Osteocyte (in vitro differentiated cells): ENCODE measurements around the gene BTBD8. TPM values are rescaled to one million over a fixed set of nuclear protein-coding genes. Genes with fewer than 3 reads are reported as not detected.
"Not testable (repeated sequence)": the region's sequence is repeated elsewhere in the genome, so short reads cannot be mapped to it uniquely, and the experiment has no call there.

Experiments
- DNase-seq: peaks from one replicate; pipeline ENCODE4 v3.0.0; 2021; ENCODE audit warnings: mixed read lengths; ENCODE audit not compliant: unreplicated experiment; ENCODE audit errors: extremely low spot score
- H3K27ac Mint-ChIP-seq: one replicate; pipeline ENCODE4 v1.8.0; 2021; ENCODE audit warnings: mild to moderate bottlenecking, mixed read lengths; ENCODE audit not compliant: unreplicated experiment
- H3K27me3 Mint-ChIP-seq: one replicate; pipeline ENCODE4 v1.8.0; 2021; ENCODE audit warnings: mixed read lengths; ENCODE audit not compliant: unreplicated experiment
- H3K36me3 Mint-ChIP-seq: one replicate; pipeline ENCODE4 v1.8.0; 2021; ENCODE audit warnings: mixed read lengths; ENCODE audit not compliant: unreplicated experiment
- H3K4me1 Mint-ChIP-seq: one replicate; pipeline ENCODE4 v1.8.0; 2021; ENCODE audit warnings: mixed read lengths; ENCODE audit not compliant: unreplicated experiment
- H3K4me3 Mint-ChIP-seq: one replicate; pipeline ENCODE4 v1.8.0; 2021; ENCODE audit warnings: mild to moderate bottlenecking, moderate library complexity, mixed read lengths; ENCODE audit not compliant: unreplicated experiment
- H3K9me3 Mint-ChIP-seq: one replicate; pipeline ENCODE4 v1.8.0; 2021; ENCODE audit warnings: mixed read lengths; ENCODE audit not compliant: unreplicated experiment
- CTCF ChIP-seq: fragments of 200-600 bp; sonication (generic); IDR thresholded peaks from 2 replicates; pipeline ENCODE4 v1.5.0; 2021; ENCODE audit warnings: antibody characterized with exemption, mild to moderate bottlenecking, moderate library complexity
- total RNA-seq: library from RNA; stranded (reverse); gene quantifications from 2 replicates; pipeline ENCODE4 v1.2.1, GENCODE V29; 2021

BTBD8 gene
- total RNA-seq, 1 donor from 2014 or later: 2.0 TPM

GRCh38 chr1:92065042-92065441, 15.1 kb upstream of the BTBD8 start:
- Mint-ChIP-seq H3K4me1 (no peaks in the 10 kb centered on the region), H3K4me3 (no peak overlapping the region), H3K27me3 (peaks cover 4% of the 10 kb centered on the region), H3K36me3 (peaks cover 2% of the 10 kb centered on the region), H3K27ac (no peak overlapping the region), H3K9me3 (no peaks in the 10 kb centered on the region)
- TF ChIP-seq CTCF: no peak
- DNase-seq: no peak

- Mint-ChIP-seq H3K4me1 (no peaks in the 10 kb centered on the region), H3K36me3 (peaks cover 2% of the 10 kb centered on the region), H3K27ac (no peak overlapping the region), H3K27me3 (peaks cover 4% of the 10 kb centered on the region), H3K9me3 (no peaks in the 10 kb centered on the region), H3K4me3 (no peak overlapping the region)
- no peak for TF ChIP-seq CTCF
- DNase-seq: no peak
These were observed 13.8 kb upstream of the BTBD8 start for GRCh38 chr1:92066321-92066720.

DNA sequence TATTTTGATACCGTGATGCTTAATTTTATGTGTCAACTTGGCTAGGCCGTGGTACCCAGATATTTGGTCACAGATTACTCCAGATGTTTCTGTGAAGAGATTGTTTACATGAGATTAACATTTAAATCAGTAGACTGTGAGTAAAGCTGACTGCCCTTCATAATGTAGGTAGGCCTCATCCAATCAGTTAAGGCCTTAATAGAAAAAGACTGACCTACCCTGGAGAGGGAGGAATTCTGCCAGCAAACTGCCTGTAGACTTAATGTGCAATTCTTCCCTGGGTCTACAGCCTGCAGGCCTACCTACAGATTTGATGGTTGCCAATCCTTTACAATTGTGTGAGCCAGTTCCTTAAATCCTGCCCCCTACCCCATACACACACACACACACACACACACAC, 9.3 kb upstream of the BTBD8 start:
- Mint-ChIP-seq H3K4me3 (no peak overlapping the region), H3K27me3 (peaks cover 19% of the 10 kb centered on the region), H3K9me3 (no peaks in the 10 kb centered on the region), H3K36me3 (no peaks in the 10 kb centered on the region), H3K4me1 (no peaks in the 10 kb centered on the region), H3K27ac (no peak overlapping the region)
- TF ChIP-seq CTCF: no peak
- no peak for DNase-seq

DNA sequence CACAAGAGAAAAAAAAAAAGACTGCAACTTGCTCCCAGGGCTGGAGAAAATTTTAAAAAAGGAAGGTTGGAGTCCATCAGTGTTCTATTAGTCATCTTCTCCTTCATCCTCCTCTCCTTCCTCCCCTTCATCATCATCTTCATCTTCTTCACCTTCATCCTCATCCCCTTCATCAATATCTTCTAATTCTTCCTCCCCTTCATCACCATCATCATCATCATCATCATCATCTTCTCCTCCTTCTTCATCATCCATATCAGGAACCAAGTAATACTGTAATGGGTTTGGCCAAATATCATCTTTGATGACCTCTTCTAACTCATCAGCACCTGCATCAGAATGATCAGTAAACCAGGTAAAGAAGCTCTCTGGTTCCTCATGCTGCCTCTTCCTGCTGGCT, 5.7 kb upstream of the BTBD8 start:
- H3K36me3 Mint-ChIP-seq, H3K27ac Mint-ChIP-seq, H3K4me3 Mint-ChIP-seq, H3K4me1 Mint-ChIP-seq, H3K9me3 Mint-ChIP-seq, DNase-seq: not testable (repeated sequence)
- peaks cover 19% of the 10 kb centered on the region for H3K27me3 Mint-ChIP-seq

GRCh38 chr1:92075311-92075710, 4.8 kb upstream of the BTBD8 start, which contains the start of gene SETSIP:
Gene SETSIP, minus strand, starts transcription at chr1:92075411. Its CDS starts 0 bp downstream, at chr1:92075411.
- DNase-seq: no peak
- no peak for TF ChIP-seq CTCF
- H3K27ac Mint-ChIP-seq: no peak within 1 kb of the TSS
- H3K36me3 Mint-ChIP-seq: no peaks in the 10 kb centered on the region
- H3K4me1 Mint-ChIP-seq: peaks cover 6% of the 10 kb centered on the region
- H3K4me3 Mint-ChIP-seq: no peak within 1 kb of the TSS
- peaks cover 19% of the 10 kb centered on the region for H3K27me3 Mint-ChIP-seq
- H3K9me3 Mint-ChIP-seq: no peaks in the 10 kb centered on the region

- H3K36me3 Mint-ChIP-seq: no peaks in the 10 kb centered on the region
- TF ChIP-seq CTCF: no peak
- H3K4me3 Mint-ChIP-seq: no peak overlapping the region
- DNase-seq: no peak
- H3K9me3 Mint-ChIP-seq: no peaks in the 10 kb centered on the region
- H3K4me1 Mint-ChIP-seq: peaks cover 8% of the 10 kb centered on the region
- no peak overlapping the region for H3K27ac Mint-ChIP-seq
- H3K27me3 Mint-ChIP-seq: peaks cover 19% of the 10 kb centered on the region
These were observed 3.8 kb upstream of the BTBD8 start for GRCh38 chr1:92076363-92076762.

- peaks cover 15% of the 10 kb centered on the region for H3K27me3 Mint-ChIP-seq
- not testable (repeated sequence) for H3K4me3 Mint-ChIP-seq, H3K36me3 Mint-ChIP-seq, H3K4me1 Mint-ChIP-seq, H3K27ac Mint-ChIP-seq, H3K9me3 Mint-ChIP-seq, DNase-seq
These were observed 2.1 kb upstream of the BTBD8 start for GRCh38 chr1:92078077-92078476.
